K562 (cell line): Measurements from ENCODE around the gene RIC3. TPM values are rescaled to one million over a fixed set of nuclear protein-coding genes. Genes with fewer than 3 reads are reported as not detected.

Source experiments
- ATAC-seq: fragments of 200-7000 bp; cut with Tn5 transposase; 3 replicates; pipeline ENCODE4 v1.9.1; 2020; ENCODE audit warnings: moderate library complexity
- BruUV-seq: library from RNA; stranded (reverse); fragments of 400-500 nt; replicated peaks from 2 replicates; lab custom pipeline; 2021; lab: Mats Ljungman, UMichigan
- CTCF ChIA-PET: fragments of 300-600 bp; formaldehyde crosslinking; extraction: SDS; loops from one replicate; lab custom pipeline; 2021; ENCODE audit warnings: low intra/inter-chr PET ratio; lab: Yijun Ruan, JAX
- POLR2A ChIA-PET: fragments of 300-600, 350-650 bp; sonication (Branson Sonifier 250); formaldehyde crosslinking; extraction: SDS; loops from one replicate; lab custom pipeline; 2021; ENCODE audit warnings: antibody characterized with exemption, inconsistent platforms; lab: Yijun Ruan, JAX
- DNase-seq, 4 experiments: peaks; one replicate each; pipeline versions ENCODE4 v3.0.0 to v3.0.0-alpha.2; 2011 to 2018; ENCODE audit warnings: low spot score in 3 of 4, mixed read lengths in 3 of 4; ENCODE audit errors: extremely low read depth in 1 of 4
- FAIRE-seq: peaks from 2 replicates; lab custom pipeline; 2011; peaks lifted over from hg19 to GRCh38; lab: Jason Lieb, UNC
- H2AFZ ChIP-seq: 2 replicates; pipeline ENCODE4 v1.6.0; 2011; ENCODE audit warnings: low read depth, low read length, control low read depth, inconsistent platforms
- H3K27ac ChIP-seq: fragments of 200-600 bp; 3 replicates; pipeline ENCODE4 v1.8.0; 2011; ENCODE audit warnings: low read depth, mild to moderate bottlenecking, control low read depth, inconsistent platforms, low read length, moderate library complexity, mixed read lengths; ENCODE audit errors: extremely low read depth
- H3K27me3 ChIP-seq, 2 experiments: fragments of 300-600 bp in 1 of 2; 2 replicates in 1 of 2; 3 replicates in 1 of 2; pipeline versions ENCODE4 v1.6.0 to v1.8.0; 2011; ENCODE audit warnings: inconsistent platforms in 2 of 2, low read length in 2 of 2, mild to moderate bottlenecking in 1 of 2, mixed read lengths in 1 of 2, moderate library complexity in 1 of 2; ENCODE audit not compliant: control insufficient read depth in 2 of 2, insufficient read depth in 2 of 2
- H3K36me3 ChIP-seq: fragments of 300-600 bp; 3 replicates; pipeline ENCODE4 v1.8.0; 2011; ENCODE audit warnings: mild to moderate bottlenecking, low read length, inconsistent platforms; ENCODE audit not compliant: control insufficient read depth, insufficient read depth
- H3K4me1 ChIP-seq, 2 experiments: fragments of 200-600 bp in 1 of 2; replicated peaks in 1 of 2; 2 replicates in 1 of 2; 3 replicates in 1 of 2; pipeline versions ENCODE4 v1.5.1 to v1.8.0; 2011; ENCODE audit warnings: inconsistent platforms in 2 of 2, low read length in 2 of 2, mild to moderate bottlenecking in 1 of 2, mixed read lengths in 1 of 2, moderate library complexity in 1 of 2; ENCODE audit not compliant: control insufficient read depth in 2 of 2, insufficient read depth in 2 of 2
- H3K4me2 ChIP-seq: 2 replicates; pipeline ENCODE4 v1.6.1; 2011; ENCODE audit warnings: low read length, control low read depth, inconsistent platforms, mixed read lengths; ENCODE audit not compliant: insufficient read depth
- H3K4me3 ChIP-seq: fragments of 200-600 bp; sonication (generic), shearing (Covaris generic); 2 replicates; pipeline ENCODE4 v1.5.1; 2016; ENCODE audit warnings: control low read depth, inconsistent platforms
- H3K79me2 ChIP-seq: fragments of 200-600 bp; 3 replicates; pipeline ENCODE4 v1.8.0; 2011; ENCODE audit warnings: low read length, inconsistent platforms; ENCODE audit not compliant: control insufficient read depth, insufficient read depth
- H3K9ac ChIP-seq, 2 experiments: 2 replicates each; pipeline versions ENCODE4 v1.6.0 to v1.6.1; 2011; ENCODE audit warnings: low read depth in 2 of 2, low read length in 2 of 2, control low read depth in 1 of 2, inconsistent platforms in 1 of 2, mild to moderate bottlenecking in 1 of 2, mixed read lengths in 1 of 2; ENCODE audit not compliant: insufficient read depth in 1 of 2
- H3K9me1 ChIP-seq: one replicate; pipeline ENCODE4 v1.6.0; 2011; ENCODE audit warnings: inconsistent platforms, mild to moderate bottlenecking, low read length, moderate library complexity; ENCODE audit not compliant: control insufficient read depth, insufficient read depth
- H3K9me3 ChIP-seq: replicated peaks from 2 replicates; pipeline ENCODE4 v1.5.1; 2011; ENCODE audit warnings: low read depth, low read length, inconsistent platforms; ENCODE audit not compliant: control insufficient read depth, insufficient read depth
- H4K20me1 ChIP-seq: replicated peaks from 2 replicates; pipeline ENCODE4 v1.6.1; 2011; ENCODE audit warnings: low read length, inconsistent platforms, mixed read lengths; ENCODE audit not compliant: control insufficient read depth, insufficient read depth
- EGR1 ChIP-seq: fragments of 450-650 bp; conservative IDR thresholded peaks from 2 replicates; pipeline ENCODE4 v1.6.1; 2017; ENCODE audit warnings: mild to moderate bottlenecking
- FOSL1 ChIP-seq: fragments of 200-800 bp; sonication (Bioruptor generic); conservative IDR thresholded peaks from 2 replicates; pipeline ENCODE4 v1.6.1; 2016; ENCODE audit warnings: missing genetic modification characterization, missing compliant biosample characterization
- KDM4B ChIP-seq, 2 experiments: fragments of 450-650 bp in 1 of 2; sonication (generic) in 1 of 2; IDR thresholded peaks; 2 replicates each; pipeline ENCODE4 v1.6.1; 2016 to 2017; ENCODE audit warnings: borderline replicate concordance in 2 of 2, antibody characterized with exemption in 1 of 2, low read depth in 1 of 2, mild to moderate bottlenecking in 1 of 2
- MAZ ChIP-seq, 2 experiments: fragments of 450-650 bp in 1 of 2; sonication (generic) in 1 of 2; formaldehyde crosslinking; IDR thresholded peaks in 1 of 2; conservative IDR thresholded peaks in 1 of 2; 2 replicates each; pipeline versions ENCODE4 v1.4.0 to v1.5.0; 2020; ENCODE audit warnings: mild to moderate bottlenecking in 1 of 2, missing genetic modification reagents in 1 of 2
- MTA3 ChIP-seq: fragments of 450-650 bp; formaldehyde crosslinking; IDR thresholded peaks from 2 replicates; pipeline ENCODE4 v1.6.1; 2017; ENCODE audit warnings: mild to moderate bottlenecking, borderline replicate concordance
- NCOA4 ChIP-seq: fragments of 450-650 bp; IDR thresholded peaks from 2 replicates; pipeline ENCODE4 v1.6.1; 2018; ENCODE audit warnings: mild to moderate bottlenecking; ENCODE audit not compliant: partially characterized antibody
- PBX2 ChIP-seq, 2 experiments: IDR thresholded peaks in 1 of 2; conservative IDR thresholded peaks in 1 of 2; 2 replicates each; pipeline ENCODE4 v1.6.1; 2016; ENCODE audit warnings: low read depth in 2 of 2, mild to moderate bottlenecking in 1 of 2, missing compliant biosample characterization in 1 of 2, missing genetic modification characterization in 1 of 2, moderate library complexity in 1 of 2
- PHF21A ChIP-seq: fragments of 450-650 bp; IDR thresholded peaks from 2 replicates; pipeline ENCODE4 v1.6.1; 2017; ENCODE audit warnings: low read depth, borderline replicate concordance
- PML ChIP-seq: IDR thresholded peaks from 2 replicates; pipeline ENCODE4 v1.6.1; 2012; ENCODE audit warnings: low read length, inconsistent platforms
- USF1 ChIP-seq: sonication (generic); formaldehyde crosslinking; IDR thresholded peaks from 2 replicates; pipeline ENCODE4 v1.9.0; 2022; ENCODE audit warnings: mild to moderate bottlenecking, missing genetic modification reagents
- ZNF449 ChIP-seq: fragments of 250-450 bp; sonication (Bioruptor Pico); IDR thresholded peaks from 2 replicates; pipeline ENCODE4 v1.8.0; 2022; ENCODE audit warnings: moderate library complexity, mild to moderate bottlenecking, inconsistent platforms
- WGBS: fragments of 100-300 bp; shearing (Covaris generic); methylation state at CpG from one replicate; pipeline ENCODE4 v1.1.6; 2016; ENCODE audit warnings: low coverage, mixed read lengths; ENCODE audit not compliant: insufficient coverage; ENCODE audit errors: missing lambda C conversion rate; 5-methylcytosine and 5-hydroxymethylcytosine counted together
- in situ Hi-C: fragments of 300-500 bp; cut with MboI; formaldehyde crosslinking; loops from 4 replicates; pipeline ENCODE4 v1.15.0; 2018; ENCODE audit warnings: inconsistent platforms, mixed read lengths
- intact Hi-C: fragments of 100-400 bp; cut with micrococcal nuclease; formaldehyde crosslinking; loops from 2 replicates; pipeline ENCODE4 v1.14.2; 2022
- polyA plus RNA-seq, 8 experiments: library from polyadenylated mRNA; depleted of rRNA in 4 of 8; stranded (reverse) in 5 of 8; unstranded in 3 of 8; fragments of >200 nt; fragmentation: Nextera tagmentation in 2 of 8; fragmentation: Illumina TruSeq in 1 of 8; extraction: Ambion mirVana in 2 of 8; extraction: Trizol in 1 of 8; gene quantifications; 2 replicates each; pipeline versions ENCODE4 v1.2.1 to v1.2.3, GENCODE V29; 2011 to 2014; ENCODE audit warnings: inconsistent platforms in 1 of 8, missing spikeins in 1 of 8
- total RNA-seq, 7 experiments: library from RNA; depleted of rRNA in 6 of 7; stranded (reverse); fragments of >200 nt in 6 of 7; fragmentation: Illumina TruSeq in 2 of 7; extraction: Trizol in 2 of 7; gene quantifications; 2 replicates each; pipeline versions ENCODE4 v1.2.1 to v1.2.3, GENCODE V29; 2011 to 2021; ENCODE audit warnings: low replicate concordance in 1 of 7

Gene RIC3
- total and polyA plus RNA-seq, 9 of the 15 experiments (the other 6 are each of a cell fraction or from before 2014, with no cell fraction given): 0.03 to 0.16 (median 0.05) TPM; not detected in 4

- Histone ChIP-seq H3K4me3 (peak overlapping the region; percentile 6), H3K9me3 (no peaks in the 10 kb centered on the region), H4K20me1 (peaks cover 3% of the 10 kb centered on the region; the same call in 1 of the 2 replicates), H3K4me1 (peaks cover 20 to 25% of the 10 kb centered on the region in 2 experiments; a peak in 4 of 5 replicates), H3K36me3 (no peaks in the 10 kb centered on the region), H3K9ac (peak overlapping the region; percentile 13 to 61; a peak in 2 of 4 replicates), H3K27me3 (peaks cover 2 to 15% of the 10 kb centered on the region in 2 experiments; a peak in 2 of 5 replicates), H3K27ac (no peak overlapping the region; the same call in 2 of the 3 replicates), H3K9me1 (no peaks in the 10 kb centered on the region), H3K4me2 (peak overlapping the region; percentile 68), H2AFZ (peak overlapping the region; percentile 63), H3K79me2 (no peaks in the 10 kb centered on the region)
- 3% methylated on average over 31 of the region's 31 CpGs for WGBS
- in situ Hi-C loops: no loop called here
- intact Hi-C loops: no loop called here
- CTCF ChIA-PET: no interaction called here
- DNase-seq (peak; percentile 87 to 91 (median 88)), FAIRE-seq (peak; percentile 74), ATAC-seq (peak; percentile 90)
- POLR2A ChIA-PET: interaction anchor here (0.5 to 1.9 kb wide), 11 partner anchors 8 to 944 kb away, joined by 3 to 7 read pairs (median 4); no protein-coding TSS in a partner anchor
- no TSS peak for BruUV-seq
- TF ChIP-seq PHF21A (peak; percentile 22; the same call in 1 of the 2 replicates), ZNF449 (peak; percentile 87), MAZ (CRISPR knock-in tag; conservative IDR thresholded peaks at IDR 0.05 in 1 of 2, IDR thresholded peaks at IDR 0.05 in 1 of 2) (peak; percentile 79 to 85), USF1 (CRISPR knock-in tag) (0 out of 2 replicates have a peak, but pooled peaks have one; percentile 8), PML (peak; percentile 97), NCOA4 (no peak), EGR1 (0 out of 2 replicates have a peak, but pooled peaks have one; percentile 8), FOSL1 (tag) (peak; percentile 63), KDM4B (IDR thresholded peaks at IDR 0.05; ENCODE audit: borderline replicate concordance in 2 of 2, low read depth in 1 of 2) (peak in 1 of 2 experiments; percentile 38; a peak in 1 of 4 replicates), MTA3 (peak; percentile 43; the same call in 1 of the 2 replicates), PBX2 (CRISPR knock-in tag; IDR thresholded peaks at IDR 0.05; ENCODE audit: low read depth) (no peak), PBX2 (tag; conservative IDR thresholded peaks at IDR 0.05; ENCODE audit: low read depth) (peak; percentile 53)
Observed at GRCh38 chr11:8206251-8207079, 37.6 kb upstream of the RIC3 start.
